Measurements from ENCODE around the gene LRRC38.

GRCh38 chr1:13554798-13555197 lies 41.0 kb upstream of the LRRC38 start:
- TF ChIP-seq, protein P1, sequence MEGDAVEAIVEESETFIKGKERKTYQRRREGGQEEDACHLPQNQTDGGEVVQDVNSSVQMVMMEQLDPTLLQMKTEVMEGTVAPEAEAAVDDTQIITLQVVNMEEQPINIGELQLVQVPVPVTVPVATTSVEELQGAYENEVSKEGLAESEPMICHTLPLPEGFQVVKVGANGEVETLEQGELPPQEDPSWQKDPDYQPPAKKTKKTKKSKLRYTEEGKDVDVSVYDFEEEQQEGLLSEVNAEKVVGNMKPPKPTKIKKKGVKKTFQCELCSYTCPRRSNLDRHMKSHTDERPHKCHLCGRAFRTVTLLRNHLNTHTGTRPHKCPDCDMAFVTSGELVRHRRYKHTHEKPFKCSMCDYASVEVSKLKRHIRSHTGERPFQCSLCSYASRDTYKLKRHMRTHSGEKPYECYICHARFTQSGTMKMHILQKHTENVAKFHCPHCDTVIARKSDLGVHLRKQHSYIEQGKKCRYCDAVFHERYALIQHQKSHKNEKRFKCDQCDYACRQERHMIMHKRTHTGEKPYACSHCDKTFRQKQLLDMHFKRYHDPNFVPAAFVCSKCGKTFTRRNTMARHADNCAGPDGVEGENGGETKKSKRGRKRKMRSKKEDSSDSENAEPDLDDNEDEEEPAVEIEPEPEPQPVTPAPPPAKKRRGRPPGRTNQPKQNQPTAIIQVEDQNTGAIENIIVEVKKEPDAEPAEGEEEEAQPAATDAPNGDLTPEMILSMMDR (conservative IDR thresholded peaks at IDR 0.05 in 1 of 2, IDR thresholded peaks at IDR 0.05 in 1 of 2; ENCODE audit: low read depth in 1 of 2, low read length in 2 of 2): no peak
- no peak for TF ChIP-seq EZH2 (IDR thresholded peaks at IDR 0.05; ENCODE audit: low read length, missing control alignments)
